UCSD-AML1 (cell line): ENCODE measurements around the gene DPP6.
"Not testable (repeated sequence)": the region's sequence is repeated elsewhere in the genome, so short reads cannot be mapped to it uniquely, and the experiment has no call there.

Source experiments
- DNase-seq: peaks from one replicate; lab custom pipeline; 2025; ENCODE audit not compliant: unreplicated experiment; lab: John Stamatoyannopoulos, UW

The DPP6 gene

GRCh38 chr7:154646126-154647013 lies 594.2 kb downstream of the DPP6 start:
- no peak for DNase-seq

GRCh38 chr7:154647625-154648024 lies 595.4 kb downstream of the DPP6 start:
- no peak for DNase-seq

- DNase-seq: no peak
These were observed 596.8 kb downstream of the DPP6 start for GRCh38 chr7:154649015-154649414.

GRCh38 chr7:154649434-154649833 lies 597.2 kb downstream of the DPP6 start:
- no peak for DNase-seq

DNA sequence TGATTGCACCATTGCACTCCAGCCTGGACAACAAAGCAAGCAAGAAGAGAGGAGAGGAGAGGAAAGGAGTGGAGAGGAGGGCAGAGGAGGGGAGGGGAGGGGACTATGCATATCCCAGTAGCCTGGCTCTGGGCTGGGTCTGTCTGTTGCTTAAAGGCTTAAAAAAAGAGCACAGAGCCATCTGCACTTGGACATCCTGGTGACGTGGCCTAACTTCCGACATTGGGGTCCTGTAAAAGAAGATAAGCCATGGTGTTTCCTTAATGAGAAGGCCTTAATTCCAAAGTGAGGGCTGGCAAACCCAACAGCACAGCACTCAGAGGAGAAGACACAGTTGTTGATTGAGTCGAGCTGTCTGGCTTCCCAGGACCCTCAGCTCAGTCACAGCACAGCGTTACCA lies 598.1 kb downstream of the DPP6 start:
- no peak for DNase-seq

GRCh38 chr7:154651501-154651900 lies 599.3 kb downstream of the DPP6 start:
- no peak for DNase-seq

GRCh38 chr7:154652564-154652963 lies 600.4 kb downstream of the DPP6 start:
- DNase-seq: no peak

DNA sequence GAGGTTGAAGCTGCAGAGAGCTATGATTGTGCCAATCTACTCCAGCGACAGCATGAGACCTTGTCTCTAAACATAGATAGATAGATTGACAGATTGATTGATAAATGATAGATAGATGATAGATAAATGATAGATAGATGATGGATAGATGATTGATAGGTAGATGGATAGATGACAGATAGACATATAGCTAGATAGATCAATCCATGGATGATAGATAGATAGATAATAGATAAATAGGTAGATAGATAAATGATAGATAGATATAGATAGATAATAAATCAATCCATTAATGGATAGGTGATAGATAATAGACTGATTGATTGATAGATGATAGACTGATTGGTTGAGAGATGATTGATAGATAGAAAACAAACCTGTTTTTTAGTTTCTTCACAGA lies 601.1 kb downstream of the DPP6 start:
- no peak for DNase-seq

- DNase-seq: no peak
These were observed 604.4 kb downstream of the DPP6 start for GRCh38 chr7:154656618-154657017.

- DNase-seq: no peak
These were observed 614.6 kb downstream of the DPP6 start for GRCh38 chr7:154666768-154667167.

DNA sequence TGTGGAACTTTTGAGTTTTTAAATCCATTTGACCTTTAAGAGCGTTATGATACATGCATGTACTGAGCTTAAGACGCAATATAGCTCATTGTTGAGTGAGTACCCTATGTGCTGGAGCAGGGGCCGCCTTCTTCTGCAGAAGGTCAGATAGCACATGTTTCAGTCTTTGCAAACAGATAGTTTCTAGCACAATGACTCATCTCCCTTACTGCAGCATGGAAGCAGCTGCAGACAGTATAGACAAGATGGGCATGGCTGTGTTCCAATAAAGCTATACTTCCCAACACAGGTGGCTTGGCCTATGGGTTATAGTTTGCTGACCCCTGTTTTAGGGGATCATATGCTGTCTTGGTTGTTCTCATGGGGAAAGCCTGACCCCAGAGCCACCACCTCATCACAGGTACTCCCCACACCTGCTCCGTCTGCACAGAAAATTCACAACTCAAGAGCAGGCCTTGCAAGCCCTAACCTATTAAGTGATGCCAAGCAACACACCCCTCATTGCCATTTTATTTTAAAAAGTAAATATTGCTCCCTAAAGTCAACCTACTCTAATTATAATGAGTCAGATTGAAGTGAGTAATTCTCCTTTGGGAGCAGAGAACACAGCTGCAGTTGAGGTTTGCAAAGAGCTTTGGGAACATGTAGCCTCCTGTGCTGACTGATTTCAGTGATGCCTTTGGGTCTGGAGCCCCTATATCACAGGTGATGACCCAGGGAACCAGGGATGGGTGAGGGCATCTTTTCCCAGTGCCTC lies 620.6 kb downstream of the DPP6 start:
- no peak for DNase-seq

GRCh38 chr7:154674191-154674590 lies 622.0 kb downstream of the DPP6 start:
- DNase-seq: no peak

- no peak for DNase-seq
These were observed 623.4 kb downstream of the DPP6 start for GRCh38 chr7:154675560-154675959.

DNA sequence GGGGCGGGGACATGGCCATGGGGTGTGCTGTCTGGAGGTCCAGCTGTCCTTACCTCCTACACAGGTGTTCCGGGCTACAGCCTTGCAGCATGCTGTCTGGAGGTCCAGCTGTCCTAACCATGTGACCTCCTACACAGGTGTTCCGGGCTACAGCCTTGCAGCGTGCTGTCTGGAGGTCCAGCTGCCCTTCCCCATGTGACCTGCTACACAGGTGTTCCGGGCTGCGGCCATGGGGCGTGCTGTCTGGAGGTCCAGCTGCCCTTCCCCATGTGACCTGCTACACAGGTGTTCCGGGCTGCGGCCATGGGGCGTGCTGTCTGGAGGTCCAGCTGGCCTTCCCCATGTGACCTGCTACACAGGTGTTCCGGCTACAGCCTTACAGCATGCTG lies 623.8 kb downstream of the DPP6 start:
- DNase-seq: not testable (repeated sequence)

DNA sequence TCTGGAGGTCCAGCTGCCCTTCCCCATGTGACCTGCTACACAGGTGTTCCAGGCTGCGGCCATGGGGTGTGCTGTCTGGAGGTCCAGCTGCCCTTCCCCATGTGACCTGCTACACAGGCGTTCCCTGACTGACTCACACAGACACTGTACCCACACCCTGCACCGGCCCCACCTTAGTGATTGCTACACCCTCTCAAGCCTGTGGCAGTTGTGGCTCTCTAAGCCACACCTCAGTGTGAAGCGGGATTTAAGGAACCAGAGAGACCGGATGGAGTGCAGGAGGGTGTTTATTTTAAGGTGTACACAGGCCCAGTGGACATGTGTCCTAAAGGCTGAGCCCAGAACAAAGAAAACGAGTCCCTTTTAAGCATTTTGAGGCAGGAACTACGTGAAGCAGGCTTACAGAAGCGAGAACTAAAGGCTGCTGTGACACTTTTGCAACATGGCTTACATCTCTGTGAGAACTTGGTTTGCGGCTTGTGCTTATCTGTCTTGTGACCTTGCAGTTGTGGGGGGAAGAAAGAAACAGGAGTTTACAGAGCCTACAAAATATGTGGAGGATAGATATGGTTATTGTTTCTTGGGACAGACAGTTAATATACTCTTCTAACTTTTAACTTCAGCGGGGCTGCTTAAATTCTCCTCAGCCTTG lies 624.4 kb downstream of the DPP6 start:
- no peak for DNase-seq

DNA sequence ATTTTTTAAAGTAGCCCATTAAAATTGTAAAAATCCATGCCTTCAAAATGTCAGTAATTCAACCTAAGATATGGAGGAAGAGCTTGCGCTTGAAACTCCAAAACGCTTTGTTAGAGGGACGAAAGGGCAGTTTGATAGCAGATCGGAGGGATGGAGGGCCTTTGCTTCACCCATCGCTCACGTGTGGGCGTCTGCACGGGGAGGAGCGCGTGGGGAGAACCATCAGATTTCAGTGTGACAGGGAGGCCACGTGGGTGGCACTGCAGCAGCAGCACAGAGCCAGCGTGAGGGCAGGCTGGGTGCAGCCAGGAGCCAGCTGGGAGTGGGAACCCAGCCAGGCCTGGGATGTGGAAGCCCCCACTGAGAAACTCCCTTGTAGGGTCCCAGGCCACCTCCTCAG lies 625.3 kb downstream of the DPP6 start:
- DNase-seq: no peak

DNA sequence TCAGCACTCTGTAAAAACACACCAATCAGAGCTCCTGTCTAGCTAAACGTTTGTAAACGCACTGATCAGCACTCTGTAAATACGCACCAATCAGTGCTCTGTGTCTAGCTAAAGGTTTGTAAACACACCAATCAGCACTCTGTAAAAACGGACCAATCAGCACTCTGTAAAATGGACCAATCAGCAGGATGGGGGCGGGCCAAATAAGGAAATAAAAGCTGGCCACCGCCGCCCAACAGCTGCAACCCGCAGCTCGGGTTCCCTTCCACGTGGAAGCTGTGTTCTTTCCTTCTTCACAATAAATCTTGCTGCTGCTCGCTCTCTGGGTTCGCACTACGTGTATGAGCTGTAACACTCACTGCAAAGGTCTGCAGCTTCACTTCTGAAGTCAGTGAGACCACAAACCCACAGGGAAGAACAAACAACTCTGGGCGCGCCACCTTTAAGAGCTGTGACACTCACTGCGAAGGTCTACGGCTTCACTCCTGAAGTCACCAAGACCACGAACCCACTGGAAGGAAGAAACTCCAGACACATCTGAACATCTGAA lies 625.9 kb downstream of the DPP6 start:
- not testable (repeated sequence) for DNase-seq

DNA sequence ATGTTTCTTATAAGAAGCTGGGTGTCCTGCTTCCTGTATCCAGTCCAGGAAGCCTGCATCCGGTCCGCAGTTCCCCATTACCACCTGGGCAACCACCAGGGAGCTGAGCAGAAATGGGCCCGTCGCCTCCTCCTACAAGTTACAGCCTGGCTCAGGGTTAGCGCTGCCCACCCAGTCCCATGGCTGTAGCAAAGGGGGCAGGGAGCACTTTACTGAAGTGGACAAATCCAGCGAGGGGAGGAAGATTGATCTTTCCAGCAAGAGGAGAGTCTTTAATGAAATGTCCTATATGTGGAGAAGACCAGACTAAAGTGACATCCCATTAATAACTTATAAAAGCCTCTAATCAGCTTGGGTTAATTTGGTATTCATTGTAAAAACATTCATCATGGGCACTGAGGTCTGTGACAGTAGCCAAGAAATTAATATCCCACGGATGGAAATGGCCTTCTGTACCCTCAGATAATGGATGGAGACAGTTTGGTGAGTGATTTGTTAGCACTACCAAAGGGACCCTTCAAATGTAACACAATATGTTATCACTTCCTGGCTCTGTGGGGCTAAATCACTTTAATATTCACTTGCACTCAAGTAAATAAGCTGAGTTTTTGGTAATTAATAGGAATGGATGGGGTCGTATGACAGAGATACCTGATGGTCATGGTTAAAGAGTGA lies 627.3 kb downstream of the DPP6 start:
- DNase-seq: no peak

DNA sequence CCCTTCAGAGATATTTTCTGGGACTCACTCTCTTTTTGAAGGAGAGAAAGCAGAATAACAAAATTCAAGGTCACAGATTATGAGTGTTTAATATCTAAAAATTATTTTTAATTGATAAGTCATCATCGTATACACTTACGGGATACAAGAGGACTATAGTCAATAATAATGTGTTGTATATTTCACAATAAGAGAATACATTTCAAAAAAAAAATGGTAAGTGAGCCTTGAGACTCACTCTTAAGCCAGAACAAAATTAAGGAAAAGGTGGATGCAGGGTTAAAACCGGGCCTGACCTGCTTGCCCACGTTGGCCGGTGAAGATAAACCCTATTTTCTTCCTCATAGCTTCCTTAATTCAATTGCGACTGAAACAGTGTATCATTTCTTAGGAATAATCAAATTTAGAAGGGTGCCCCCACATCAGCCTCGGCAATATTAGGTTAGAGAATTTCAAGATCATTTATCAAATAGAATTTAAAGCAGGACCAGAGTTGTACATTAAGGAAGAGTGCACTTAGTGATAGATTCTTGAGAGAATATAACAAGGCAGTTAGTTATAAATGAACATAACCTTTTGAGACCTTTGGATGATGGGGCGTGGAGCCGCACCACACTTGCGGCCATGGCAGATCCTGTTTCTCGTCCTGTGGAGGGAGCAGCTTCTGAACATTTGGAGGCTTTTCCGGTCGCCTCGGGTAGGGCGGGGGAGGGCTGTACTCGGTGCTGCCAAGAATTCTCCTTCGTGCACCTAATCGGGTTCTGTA lies 628.9 kb downstream of the DPP6 start:
- DNase-seq: no peak

GRCh38 chr7:154682003-154682402 lies 629.8 kb downstream of the DPP6 start:
- no peak for DNase-seq
